ENCODE data around the gene MEIG1. TPM values are rescaled to one million over a fixed set of nuclear protein-coding genes. Genes with fewer than 3 reads are reported as not detected.
"Not testable (repeated sequence)": the region's sequence is repeated elsewhere in the genome, so short reads cannot be mapped to it uniquely, and the experiment has no call there.

Gene MEIG1
- total and polyA plus RNA-seq, 2 of the 8 experiments (the other 6 are each of a cell fraction or from before 2014, with no cell fraction given), result not detected

GRCh38 chr10:14992336-14992735 lies 33.1 kb downstream of the MEIG1 start:
- H3K79me2 ChIP-seq (ENCODE audit: control insufficient read depth in 1 of 2, insufficient read depth in 2 of 2, low read length in 2 of 2); H2AFZ ChIP-seq (ENCODE audit: low read length); H4K5ac ChIP-seq (ENCODE audit: insufficient read length, low read depth, low read length); H3K9ac ChIP-seq (replicated peaks in 1 of 4; ENCODE audit: extremely low read depth in 1 of 4, low read depth in 3 of 4, low read length in 3 of 4); H3K18ac ChIP-seq (ENCODE audit: extremely low read depth, low read length); DNase-seq (ENCODE audit: low read depth in 1 of 2, low spot score in 2 of 2); H2BK20ac ChIP-seq (ENCODE audit: low read length); H2AK5ac ChIP-seq (ENCODE audit: low read depth, low read length); H3K4me3 ChIP-seq (ENCODE audit: extremely low read depth in 1 of 4, insufficient read depth in 2 of 4, low read depth in 3 of 4, low read length in 4 of 4); H3K4ac ChIP-seq (replicated peaks; ENCODE audit: insufficient read length, low read depth, low read length); H2BK15ac ChIP-seq (ENCODE audit: low read length); H2BK120ac ChIP-seq (replicated peaks; ENCODE audit: low read depth, low read length); H3K27me3 ChIP-seq (replicated peaks in 1 of 4; ENCODE audit: control insufficient read depth in 3 of 4, extremely low read depth in 1 of 4, insufficient read depth in 3 of 4, low read length in 3 of 4); FAIRE-seq; H3K23ac ChIP-seq (ENCODE audit: insufficient read length); H4K20me1 ChIP-seq (replicated peaks in 1 of 2; ENCODE audit: control insufficient read depth in 1 of 2, insufficient read depth in 2 of 2, low read length in 2 of 2); H3K4me2 ChIP-seq (ENCODE audit: insufficient read depth in 1 of 2, low read depth in 2 of 2, low read length in 2 of 2); POLR2A ChIA-PET (ENCODE audit: partially characterized antibody); H3K79me1 ChIP-seq (ENCODE audit: low read depth, low read length); H2BK12ac ChIP-seq (ENCODE audit: low read depth, low read length); H3K4me1 ChIP-seq (replicated peaks in 1 of 4; ENCODE audit: control insufficient read depth in 3 of 4, insufficient read depth in 4 of 4, low read length in 3 of 4); H3K36me3 ChIP-seq (ENCODE audit: control insufficient read depth in 2 of 4, insufficient read depth in 4 of 4, low read length in 3 of 4); H4K91ac ChIP-seq (replicated peaks; ENCODE audit: insufficient read length, low read length); H3K9me3 ChIP-seq (ENCODE audit: insufficient read depth in 2 of 2, low read depth in 1 of 2, low read length in 1 of 2); H4K8ac ChIP-seq (ENCODE audit: extremely low read depth, insufficient read depth, low read length); H3K56ac ChIP-seq (replicated peaks; ENCODE audit: insufficient read length, low read depth, low read length); H3K23me2 ChIP-seq (ENCODE audit: low read depth, low read length); H2BK5ac ChIP-seq (ENCODE audit: low read depth, low read length); H3K14ac ChIP-seq (ENCODE audit: insufficient read length); H3K27ac ChIP-seq (ENCODE audit: low read depth, low read length): not testable (repeated sequence)
- CTCF ChIA-PET (ENCODE audit: partially characterized antibody), result interaction anchor here (0.6 to 2.8 kb wide), 8 partner anchors 10 to 441 kb away, joined by 3 to 18 read pairs (median 6); partner anchors contain the start of gene MEIG1
- WGBS, 2 experiments (ENCODE audit: extremely low coverage in 1 of 2, insufficient coverage in 1 of 2, insufficient read length in 1 of 2, insufficient replicate concordance in 2 of 2, low coverage in 1 of 2, low lambda C conversion rate in 2 of 2, missing lambda C conversion rate in 1 of 2), result 90% methylated on average over 9 of the region's 9 CpGs; no CpG with 5 or more reads in 1 of the 2 experiments

All from H1 (cell line).